HG03025 (cell line): ENCODE data around the gene STXBP6.
"Not testable (repeated sequence)": the region's sequence is repeated elsewhere in the genome, so short reads cannot be mapped to it uniquely, and the experiment has no call there.

Experiments
- ATAC-seq: cut with Tn5 transposase; IDR thresholded peaks from one replicate; pipeline ENCODE4 v1.9.1; 2021; ENCODE audit warnings: mild to moderate bottlenecking, moderate library complexity; ENCODE audit not compliant: unreplicated experiment, low FRiP score

The STXBP6 gene

GRCh38 chr14:24960816-24961215, 89.1 kb downstream of the STXBP6 start:
- no peak for ATAC-seq

DNA sequence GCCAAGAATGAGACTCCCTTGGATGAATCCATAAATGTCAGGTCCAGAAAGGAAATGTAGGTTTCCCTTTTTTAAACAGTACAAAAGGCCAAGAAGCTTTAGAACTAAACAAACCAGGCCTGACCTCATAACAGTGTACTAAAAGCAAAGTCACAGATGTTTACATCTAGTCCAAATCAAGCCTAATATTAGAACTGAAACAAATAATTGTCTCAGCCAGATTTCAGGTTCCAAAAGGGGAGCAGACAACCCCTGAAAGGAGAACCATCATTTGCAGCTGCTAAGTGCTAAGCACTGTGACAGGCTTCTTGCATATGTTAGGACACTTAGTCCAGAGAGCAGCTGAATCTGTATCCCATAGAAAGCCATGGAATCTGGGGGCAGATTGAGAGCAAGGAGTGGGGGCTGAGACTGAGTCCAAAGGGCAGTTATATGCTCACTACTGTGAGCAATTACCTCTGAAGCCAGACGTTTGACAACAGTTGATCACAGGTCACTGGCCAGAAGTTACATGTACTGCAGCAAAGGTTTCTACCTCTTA, 90.1 kb downstream of the STXBP6 start:
- peak; percentile 92 for ATAC-seq

- no peak for ATAC-seq
Measured at GRCh38 chr14:24958271-24958670, 91.7 kb downstream of the STXBP6 start.

DNA sequence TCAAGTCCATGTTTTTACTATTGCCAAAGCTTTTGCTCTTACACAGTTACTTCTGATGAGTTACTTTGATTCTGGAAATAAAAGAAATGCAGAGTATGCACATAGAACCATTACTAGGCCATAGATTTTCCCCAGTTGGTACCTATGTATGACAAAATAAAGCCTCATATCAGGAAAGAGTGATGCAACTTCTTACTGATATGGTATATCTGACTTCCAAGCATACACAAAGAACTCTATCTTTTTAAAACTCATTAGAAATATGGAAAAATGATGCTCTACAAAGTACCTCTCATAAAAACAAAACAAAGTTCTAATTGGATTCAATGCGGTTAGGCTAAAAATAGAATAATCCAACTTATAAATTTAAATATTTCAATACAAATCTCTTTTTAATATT, 92.1 kb downstream of the STXBP6 start:
- ATAC-seq, result no peak

DNA sequence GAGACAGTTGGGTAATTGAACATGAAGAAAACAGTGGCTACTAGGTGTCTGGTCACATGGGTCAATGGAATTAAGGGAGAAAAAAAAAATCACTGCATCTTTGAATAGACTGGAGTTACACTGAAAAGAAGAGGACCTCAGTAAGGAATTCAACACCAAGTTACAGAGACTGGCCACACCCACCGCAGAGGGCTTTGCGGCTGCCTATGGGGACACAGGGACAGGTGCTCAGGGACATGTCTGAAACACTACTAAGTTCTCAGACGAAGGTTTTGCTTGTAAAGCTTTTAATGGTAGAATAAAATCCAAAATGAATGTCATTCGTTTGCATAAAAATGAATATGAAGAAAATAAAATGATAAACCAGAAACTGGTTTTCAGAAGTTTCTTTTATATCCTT, 93.8 kb downstream of the STXBP6 start:
- no peak for ATAC-seq

DNA sequence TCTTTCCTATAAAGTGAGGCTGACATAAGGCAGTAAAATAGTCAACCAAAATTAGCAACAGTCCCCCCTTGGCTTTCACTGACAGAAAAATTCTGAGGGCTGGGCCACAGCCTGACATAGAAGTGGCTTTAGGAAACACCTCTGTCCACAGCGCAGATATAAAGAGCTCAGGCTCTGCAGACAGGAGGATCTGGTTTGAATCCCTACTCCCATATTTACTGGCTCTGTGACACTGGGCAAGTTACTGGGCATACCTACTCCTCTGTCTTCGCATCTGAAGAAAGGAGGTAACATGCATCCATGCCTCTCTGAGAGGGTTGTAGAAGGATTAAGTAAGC, 95.3 kb downstream of the STXBP6 start:
- ATAC-seq, result no peak

- ATAC-seq, result peak; percentile 87
Measured at GRCh38 chr14:24954037-24954699, 95.8 kb downstream of the STXBP6 start.

- ATAC-seq, result no peak
Measured at GRCh38 chr14:24952851-24953666, 96.9 kb downstream of the STXBP6 start.

DNA sequence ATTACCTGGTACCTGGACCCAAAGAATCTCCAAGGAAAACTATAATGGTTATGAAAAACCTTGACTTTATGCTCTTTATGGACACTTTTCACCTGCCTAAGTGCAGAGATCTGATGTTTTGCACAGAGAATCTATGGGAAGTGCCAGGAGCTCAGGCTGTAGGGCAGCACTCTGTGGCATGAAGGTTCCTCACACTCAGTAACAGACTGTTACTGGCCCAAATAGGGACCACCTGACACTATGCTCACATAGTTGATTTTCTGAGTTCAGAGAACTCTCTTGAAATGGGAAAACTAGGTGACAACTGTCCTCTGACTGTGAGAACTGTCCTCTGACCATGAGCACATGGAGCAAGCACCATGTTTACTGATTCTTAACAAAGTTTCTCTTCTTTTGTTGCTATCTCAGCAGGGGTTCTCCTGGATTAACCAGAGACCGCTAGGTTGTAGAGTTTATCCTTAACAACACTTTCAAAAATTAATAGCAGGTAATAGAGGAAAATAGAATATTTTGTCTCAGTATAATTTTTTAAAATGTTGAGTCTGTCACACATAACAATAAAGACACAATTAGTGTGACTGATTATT, 101.6 kb downstream of the STXBP6 start:
- ATAC-seq, result no peak

DNA sequence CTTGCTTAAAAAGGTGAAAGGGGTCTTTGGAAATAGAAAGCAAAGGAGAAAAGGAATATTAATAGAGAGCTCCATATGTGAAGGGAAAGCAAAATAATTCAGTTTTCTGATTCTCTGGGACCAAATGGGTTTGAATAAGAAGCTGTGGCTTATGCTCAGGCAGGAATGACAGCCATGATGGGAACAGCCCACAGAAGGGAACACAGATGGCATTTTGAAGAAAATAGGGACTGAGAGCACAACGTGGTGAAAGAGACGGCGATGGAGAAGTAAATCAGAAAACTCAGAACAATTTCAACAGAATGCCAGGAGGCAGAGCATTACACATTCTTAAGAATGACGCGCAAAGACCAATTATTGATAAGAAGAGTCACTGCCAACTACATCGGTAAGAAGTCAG, 102.8 kb downstream of the STXBP6 start:
- ATAC-seq, result no peak

DNA sequence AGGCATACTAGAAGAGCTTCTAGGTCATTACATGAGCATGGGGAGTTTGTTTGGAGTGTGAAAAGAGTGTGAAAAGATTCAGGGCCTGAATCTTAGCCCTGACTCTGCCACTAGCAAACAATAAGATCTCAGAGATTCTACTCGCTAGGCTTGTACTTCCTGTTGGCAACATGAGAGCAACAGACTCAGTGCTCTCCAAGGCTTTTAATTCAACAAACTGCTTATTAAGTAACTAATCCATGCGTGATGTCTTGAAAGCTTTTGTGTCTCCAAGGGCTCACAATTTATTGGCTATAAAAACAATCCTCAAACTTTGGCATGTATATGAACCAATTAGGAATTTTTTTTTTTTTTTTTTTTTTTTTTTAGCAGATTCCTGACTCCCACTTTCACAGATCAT, 105.1 kb downstream of the STXBP6 start:
- ATAC-seq, result no peak

DNA sequence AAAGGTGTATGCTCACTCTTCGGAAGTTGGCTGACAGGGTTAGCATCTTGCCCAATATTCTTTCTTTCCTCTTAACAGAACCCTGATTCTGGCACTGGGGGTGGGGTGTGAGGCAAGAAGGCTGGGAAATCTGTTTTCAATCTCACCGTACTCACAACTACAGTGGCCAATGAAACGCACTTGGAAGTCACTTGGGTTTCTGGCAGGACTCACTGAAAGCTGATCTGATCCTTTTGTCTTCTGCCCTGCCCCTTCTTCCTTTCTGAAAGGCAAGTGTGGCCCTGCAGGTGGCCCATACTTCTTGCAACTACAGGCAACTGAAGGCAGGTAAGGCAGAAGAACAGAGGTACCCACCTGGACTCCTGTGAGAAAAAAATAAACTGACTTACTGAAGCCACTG, 106.9 kb downstream of the STXBP6 start:
- ATAC-seq, result no peak

- ATAC-seq, result no peak
Measured at GRCh38 chr14:24941719-24942118, 108.2 kb downstream of the STXBP6 start.

GRCh38 chr14:24940213-24940783, 109.6 kb downstream of the STXBP6 start:
- ATAC-seq, result no peak

GRCh38 chr14:24938593-24938992, 111.4 kb downstream of the STXBP6 start:
- no peak for ATAC-seq

GRCh38 chr14:24937300-24937699, 112.6 kb downstream of the STXBP6 start:
- ATAC-seq, result no peak

DNA sequence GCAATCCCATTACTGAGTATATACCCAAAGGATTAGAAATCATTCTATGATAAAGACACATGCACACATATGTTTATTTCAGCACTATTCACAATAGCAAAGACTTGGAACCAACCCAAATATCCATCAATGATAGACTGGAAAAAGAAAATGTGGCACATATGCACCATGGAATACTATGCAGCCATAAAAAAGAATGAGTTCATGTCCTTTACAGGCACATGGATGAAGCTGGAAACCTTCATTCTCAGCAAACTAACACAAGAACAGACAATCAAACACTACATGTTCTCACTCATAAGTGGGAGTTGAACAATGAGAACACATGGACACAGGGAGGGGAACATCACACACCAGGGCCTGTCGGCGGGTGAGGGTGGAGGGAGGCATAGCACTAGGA, 113.2 kb downstream of the STXBP6 start:
- ATAC-seq, result not testable (repeated sequence)

- no peak for ATAC-seq
Measured at GRCh38 chr14:24935796-24936195, 114.2 kb downstream of the STXBP6 start.

GRCh38 chr14:24928386-24928900, 121.5 kb downstream of the STXBP6 start:
- no peak for ATAC-seq

DNA sequence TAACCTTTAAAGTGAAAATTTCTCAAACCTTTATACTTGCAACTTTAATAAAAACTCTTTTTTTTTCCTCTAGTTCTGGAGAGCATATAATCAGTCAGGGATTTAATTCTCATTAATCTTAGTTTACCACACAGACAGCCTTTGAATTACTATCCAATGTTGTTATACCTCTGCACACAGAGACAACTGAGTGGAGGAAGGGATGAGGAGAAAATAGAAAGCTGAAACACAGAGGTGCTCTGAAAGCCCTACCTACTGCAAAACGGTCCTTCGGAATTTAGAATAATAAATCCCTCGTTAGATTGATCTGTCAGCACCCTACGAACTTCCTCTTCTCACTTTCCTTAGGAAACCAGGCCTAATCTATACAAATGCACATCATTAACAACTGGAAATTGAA, 122.1 kb downstream of the STXBP6 start:
- no peak for ATAC-seq

DNA sequence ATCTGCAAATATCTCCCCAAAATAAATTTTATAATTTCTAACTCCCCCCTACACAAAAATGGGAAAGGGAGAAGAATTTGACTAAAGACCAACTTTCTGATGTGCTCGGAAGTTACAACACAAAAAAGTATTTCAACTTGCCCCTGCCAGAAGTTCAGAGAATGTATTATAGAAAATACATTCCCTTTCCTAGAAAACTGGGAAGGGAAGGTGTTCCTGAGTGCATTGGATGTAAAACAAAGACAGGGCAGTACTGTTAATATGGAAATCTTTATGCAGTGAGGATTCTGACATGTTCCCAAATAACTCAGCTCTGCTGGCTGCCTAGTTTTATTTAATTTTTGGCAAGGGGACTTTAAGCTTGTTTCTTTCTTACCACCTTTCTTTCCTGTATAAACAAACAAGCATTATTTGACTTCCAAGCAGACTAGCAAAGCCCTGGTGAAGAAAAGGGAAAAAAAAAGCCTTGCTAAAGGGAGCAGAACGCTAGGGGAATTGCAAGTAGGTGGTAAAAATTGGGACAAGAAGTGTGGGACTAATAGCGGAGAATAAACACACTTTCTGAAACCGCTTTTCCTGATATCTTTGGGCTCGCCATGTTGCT, 124.1 kb downstream of the STXBP6 start:
- no peak for ATAC-seq
